Activated CD4-positive, alpha-beta T cell treated with anti-CD3 and anti-CD28 coated beads, Interleukin-2, Interleukin-6, amounts not matched to agents 100 ng/mL and 50 ng/mL, durations not matched to agents 16 hours and 8 hours (primary cell): ENCODE data around the gene LILRA2.
"Not testable (repeated sequence)": the region's sequence is repeated elsewhere in the genome, so short reads cannot be mapped to it uniquely, and the experiment has no call there.

Experiments used
- DNase-seq: peaks from one replicate; pipeline ENCODE4 v3.0.0-alpha.2; 2020

Gene LILRA2

DNA sequence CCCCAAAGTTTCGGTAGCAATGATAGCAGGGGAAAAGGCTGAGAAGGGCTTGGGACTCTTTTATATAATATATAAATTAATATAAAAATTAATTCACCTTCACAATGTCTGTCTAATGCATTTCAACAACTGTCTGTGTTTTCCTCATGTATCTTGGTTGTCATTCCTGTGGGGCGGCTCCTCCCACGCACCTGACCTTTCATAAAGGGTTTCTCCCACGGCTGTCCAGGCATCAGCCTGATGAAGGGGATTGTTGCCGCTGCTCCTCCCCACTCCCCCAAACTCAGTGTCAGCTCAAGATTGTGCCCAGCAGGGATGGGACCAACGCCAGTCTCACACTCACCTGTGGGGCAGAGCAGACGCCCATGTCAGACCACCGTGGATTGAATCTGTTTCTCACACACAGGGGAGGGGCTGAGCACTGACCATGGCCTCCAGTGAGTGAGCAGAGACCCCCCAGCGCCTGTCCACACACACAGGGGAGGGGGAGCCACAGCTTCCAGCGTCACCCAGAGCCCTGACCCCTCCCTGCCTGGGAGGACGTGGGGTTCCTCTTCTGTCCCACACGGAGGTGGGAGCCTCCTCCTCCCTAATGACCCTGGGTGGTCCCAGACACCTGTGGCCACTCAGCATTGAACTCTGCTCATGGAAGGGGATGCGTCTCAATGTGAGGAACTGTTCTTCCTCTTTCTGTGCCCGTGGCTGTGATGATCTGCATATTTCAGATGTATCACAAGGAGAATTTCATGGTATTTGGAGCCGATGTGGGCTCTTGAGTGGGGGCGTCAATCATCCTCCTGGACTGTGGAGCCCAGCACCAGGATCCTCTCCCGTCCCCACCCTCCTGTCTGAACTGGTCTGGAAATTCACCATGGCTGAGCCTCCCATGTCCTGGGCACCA, 1.6 kb upstream of the LILRA2 start:
- DNase-seq = not testable (repeated sequence)

DNA sequence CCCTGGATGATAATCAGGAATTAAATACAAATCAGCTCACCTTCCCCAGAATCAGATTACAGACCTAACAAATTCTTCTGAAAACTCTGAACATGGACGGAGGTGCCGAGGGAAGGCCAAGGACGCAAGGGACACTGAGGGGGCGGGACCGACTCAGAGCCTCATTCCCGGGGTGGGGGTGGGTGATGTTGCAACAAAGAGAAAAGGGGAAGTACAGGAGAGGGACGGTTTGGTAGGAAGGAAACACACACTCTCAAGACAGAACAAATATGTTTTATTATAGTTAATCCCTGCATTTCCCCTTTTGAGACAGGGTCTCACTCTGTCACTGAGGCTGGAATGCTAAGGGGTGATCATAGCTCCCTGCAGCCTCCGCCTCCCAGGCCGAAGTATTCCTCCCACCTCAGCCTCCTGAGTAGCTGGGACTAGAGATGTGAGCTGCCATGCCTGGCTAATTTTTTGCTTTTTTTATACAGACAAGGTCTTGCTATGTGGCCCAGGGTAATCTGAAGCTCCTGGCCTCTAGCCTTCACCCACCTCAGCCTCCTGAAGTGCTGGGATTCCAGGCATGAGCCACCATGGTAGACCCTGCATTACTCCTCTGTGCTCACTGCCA, 786 bp upstream of the LILRA2 start:
- no peak for DNase-seq

DNA sequence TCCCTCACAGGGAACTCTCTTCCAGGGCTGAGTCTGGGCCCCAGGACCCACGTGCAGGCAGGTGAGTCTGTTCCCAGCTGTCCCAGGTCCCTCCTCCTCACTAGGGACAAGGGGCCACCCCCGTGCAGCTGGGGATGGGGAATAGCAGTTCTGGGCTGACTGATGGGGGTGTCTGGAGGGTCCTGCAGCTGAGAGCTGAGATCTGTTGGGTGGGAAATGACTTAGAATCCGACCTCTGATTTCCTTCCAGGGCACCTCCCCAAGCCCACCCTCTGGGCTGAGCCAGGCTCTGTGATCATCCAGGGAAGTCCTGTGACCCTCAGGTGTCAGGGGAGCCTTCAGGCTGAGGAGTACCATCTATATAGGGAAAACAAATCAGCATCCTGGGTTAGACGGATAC, 461 bp downstream of the LILRA2 start:
- no peak for DNase-seq

- no peak for DNase-seq
These were observed 1.0 kb downstream of the LILRA2 start for GRCh38 chr19:54574527-54575056.

GRCh38 chr19:54575205-54575604, 1.6 kb downstream of the LILRA2 start:
- DNase-seq = not testable (repeated sequence)

GRCh38 chr19:54576411-54576976, 2.9 kb downstream of the LILRA2 start:
- no peak for DNase-seq

GRCh38 chr19:54577334-54577733, 3.7 kb downstream of the LILRA2 start:
- DNase-seq = no peak

DNA sequence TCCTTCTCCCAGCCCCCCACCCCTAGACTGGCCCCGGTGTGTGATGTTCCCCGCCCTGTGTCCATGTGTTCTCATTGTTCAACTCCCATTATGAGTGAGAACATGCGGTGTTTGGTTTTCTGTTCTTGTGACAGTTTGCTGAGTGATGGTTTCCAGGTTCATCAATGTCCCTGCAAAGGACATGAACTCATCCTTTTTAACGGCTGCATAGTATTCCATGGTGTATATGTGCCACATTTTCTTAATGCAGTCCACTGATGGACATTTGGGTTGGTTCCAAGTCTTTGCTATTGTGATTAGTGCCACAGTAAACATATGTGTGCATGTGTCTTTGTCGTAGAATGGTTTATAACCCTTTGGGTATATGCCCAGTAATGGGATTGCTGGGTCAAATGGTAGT, 4.7 kb downstream of the LILRA2 start:
- not testable (repeated sequence) for DNase-seq

- DNase-seq = no peak
These were observed 12.8 kb downstream of the LILRA2 start for GRCh38 chr19:54586397-54586796.

GRCh38 chr19:54587026-54587425, 13.4 kb downstream of the LILRA2 start:
- no peak for DNase-seq

GRCh38 chr19:54593445-54593844, 19.9 kb downstream of the LILRA2 start, which contains the start of gene LILRA1:
TSS of gene LILRA1 (plus strand) at chr19:54593632. CDS start at chr19:54594245, 613 bp downstream.
- not testable (repeated sequence) for DNase-seq

GRCh38 chr19:54593931-54594626, 20.5 kb downstream of the LILRA2 start:
- not testable (repeated sequence) for DNase-seq

- DNase-seq = no peak
These were observed 21.1 kb downstream of the LILRA2 start for GRCh38 chr19:54594737-54595136.

DNA sequence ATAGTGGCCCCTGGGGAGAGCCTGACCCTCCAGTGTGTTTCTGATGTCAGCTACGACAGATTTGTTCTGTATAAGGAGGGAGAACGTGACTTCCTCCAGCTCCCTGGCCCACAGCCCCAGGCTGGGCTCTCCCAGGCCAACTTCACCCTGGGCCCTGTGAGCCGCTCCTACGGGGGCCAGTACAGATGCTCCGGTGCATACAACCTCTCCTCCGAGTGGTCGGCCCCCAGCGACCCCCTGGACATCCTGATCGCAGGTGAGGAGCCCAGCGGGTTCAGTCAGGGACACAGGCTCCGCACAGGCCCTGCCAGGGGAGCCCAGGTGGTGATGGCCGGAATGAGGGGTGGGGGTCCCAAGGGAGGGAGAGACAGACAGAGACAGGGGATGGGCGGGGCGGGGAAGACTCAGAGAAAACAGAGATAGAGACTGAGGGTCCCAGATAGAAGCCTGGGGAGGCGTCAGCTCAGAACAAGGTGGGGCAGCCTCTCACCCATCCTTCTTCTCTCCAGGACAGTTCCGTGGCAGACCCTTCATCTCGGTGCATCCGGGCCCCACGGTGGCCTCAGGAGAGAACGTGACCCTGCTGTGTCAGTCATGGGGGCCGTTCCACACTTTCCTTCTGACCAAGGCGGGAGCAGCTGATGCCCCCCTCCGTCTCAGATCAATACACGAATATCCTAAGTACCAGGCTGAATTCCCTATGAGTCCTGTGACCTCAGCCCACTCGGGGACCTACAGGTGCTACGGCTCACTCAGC, 22.3 kb downstream of the LILRA2 start:
- DNase-seq = not testable (repeated sequence)

- DNase-seq = no peak
These were observed 26.6 kb downstream of the LILRA2 start for GRCh38 chr19:54600212-54600611.

DNA sequence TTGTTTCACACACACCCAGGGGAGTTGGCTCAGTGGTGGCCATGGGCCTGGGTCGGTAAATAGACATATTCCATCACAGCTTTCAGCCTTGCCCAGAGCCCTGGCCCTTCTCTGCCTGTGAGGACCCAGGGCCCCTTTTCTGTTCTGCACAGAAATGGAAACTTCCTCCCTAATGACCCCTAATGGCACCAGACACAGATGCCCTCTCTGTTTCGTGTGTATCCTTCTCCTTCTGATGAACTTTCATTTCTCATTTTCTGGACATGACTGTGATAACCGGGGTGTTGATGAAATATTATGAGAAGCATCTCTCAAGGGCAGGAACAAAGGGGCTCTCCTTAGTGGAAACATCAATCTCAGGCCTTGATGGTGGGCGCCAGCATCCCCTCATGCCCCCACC, 32.6 kb downstream of the LILRA2 start:
- DNase-seq = no peak

GRCh38 chr19:54606891-54607784, 33.5 kb downstream of the LILRA2 start:
- no peak for DNase-seq

- DNase-seq = no peak
These were observed 34.2 kb downstream of the LILRA2 start for GRCh38 chr19:54607785-54608150.

GRCh38 chr19:54608205-54608604, 34.6 kb downstream of the LILRA2 start:
- no peak for DNase-seq

- no peak for DNase-seq
These were observed 35.2 kb downstream of the LILRA2 start for GRCh38 chr19:54608792-54609191.

DNA sequence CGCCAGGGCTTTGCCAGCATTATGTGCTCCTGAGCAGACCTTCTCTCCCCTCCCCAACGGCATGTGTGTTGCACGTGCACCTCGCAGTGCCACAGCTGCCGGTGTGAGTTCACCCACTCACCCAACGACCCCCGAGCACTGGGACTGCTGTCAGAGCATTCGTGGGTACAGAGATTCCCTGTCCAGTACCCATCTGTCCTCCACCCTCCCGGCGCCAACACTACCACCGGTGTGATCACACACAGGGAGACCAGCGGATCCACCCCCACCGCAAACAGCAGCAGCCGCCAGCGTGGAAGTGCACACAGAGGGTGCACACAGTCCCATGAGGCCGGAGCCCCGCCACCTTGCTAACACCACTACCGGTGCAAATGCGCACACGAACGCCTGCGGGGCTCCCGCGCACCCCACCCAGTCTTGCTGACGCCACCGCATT, 35.8 kb downstream of the LILRA2 start:
- no peak for DNase-seq
